ENCODE results near the gene HEATR5A.
"Not testable (repeated sequence)": the region's sequence is repeated elsewhere in the genome, so short reads cannot be mapped to it uniquely, and the experiment has no call there.

GRCh38 chr14:31259040-31259435 lies 161.3 kb downstream of the HEATR5A start:
- TF ChIP-seq HSF4 (CRISPR knock-in tag; IDR thresholded peaks at IDR 0.05; ENCODE audit: borderline replicate concordance); ZNF174 (CRISPR knock-in tag; IDR thresholded peaks at IDR 0.05); SRSF1 (IDR thresholded peaks at IDR 0.05; ENCODE audit: low read depth, low read length); HNRNPK (IDR thresholded peaks at IDR 0.05; ENCODE audit: low read depth, low read length, poor library complexity, severe bottlenecking); TARDBP (IDR thresholded peaks at IDR 0.05); VEZF1 (CRISPR knock-in tag; IDR thresholded peaks at IDR 0.05); ZSCAN29 (IDR thresholded peaks at IDR 0.05); KDM1A (IDR thresholded peaks at IDR 0.05); MYNN (IDR thresholded peaks at IDR 0.05); MYNN (CRISPR knock-in tag; IDR thresholded peaks at IDR 0.05); RAD51 (IDR thresholded peaks at IDR 0.05; ENCODE audit: borderline replicate concordance, low read depth): not testable (repeated sequence)
